Inferior parietal cortex (tissue), 1 donor: Measurements from ENCODE around the gene PHF21A.
A peak's percentile ranks its signal among the peaks of the same experiment; 100 is the strongest.
"Not testable (repeated sequence)": the region's sequence is repeated elsewhere in the genome, so short reads cannot be mapped to it uniquely, and the experiment has no call there.

Experiments used
- DNase-seq: peaks from one replicate; pipeline ENCODE4 v3.0.0-alpha.2; 2016; ENCODE audit errors: extremely low spot score

Gene PHF21A

GRCh38 chr11:46120346-46121300, 631 bp downstream of the PHF21A start:
- DNase-seq = no peak

GRCh38 chr11:46119352-46120216, 1.7 kb downstream of the PHF21A start:
- DNase-seq = no peak

- DNase-seq = no peak
Measured at GRCh38 chr11:46118702-46119351, 2.4 kb downstream of the PHF21A start.

- DNase-seq = no peak
Measured at GRCh38 chr11:46117842-46118241, 3.4 kb downstream of the PHF21A start.

GRCh38 chr11:46116712-46117037, 4.6 kb downstream of the PHF21A start:
- not testable (repeated sequence) for DNase-seq

- no peak for DNase-seq
Measured at GRCh38 chr11:46116007-46116711, 5.1 kb downstream of the PHF21A start.

GRCh38 chr11:46114961-46115360, 6.3 kb downstream of the PHF21A start:
- no peak for DNase-seq

GRCh38 chr11:46114378-46114777, 6.9 kb downstream of the PHF21A start:
- DNase-seq = no peak

- peak; percentile 75 for DNase-seq
Measured at GRCh38 chr11:46112961-46113607, 8.2 kb downstream of the PHF21A start.

GRCh38 chr11:46108751-46109150, 12.5 kb downstream of the PHF21A start:
- DNase-seq = no peak

GRCh38 chr11:46107780-46108179, 13.5 kb downstream of the PHF21A start:
- DNase-seq = no peak

GRCh38 chr11:46107408-46107718, 13.9 kb downstream of the PHF21A start:
- no peak for DNase-seq

- peak; percentile 70 for DNase-seq
Measured at GRCh38 chr11:46106530-46107407, 14.5 kb downstream of the PHF21A start.

GRCh38 chr11:46105926-46106325, 15.3 kb downstream of the PHF21A start:
- no peak for DNase-seq

GRCh38 chr11:46105134-46105628, 16.1 kb downstream of the PHF21A start:
- no peak for DNase-seq

GRCh38 chr11:46102843-46103242, 18.4 kb downstream of the PHF21A start:
- DNase-seq = no peak

- no peak for DNase-seq
Measured at GRCh38 chr11:46100670-46101069, 20.6 kb downstream of the PHF21A start.

GRCh38 chr11:46099963-46100316, 21.3 kb downstream of the PHF21A start:
- DNase-seq = no peak

- no peak for DNase-seq
Measured at GRCh38 chr11:46090375-46090774, 30.9 kb downstream of the PHF21A start.

GRCh38 chr11:46079662-46080061, 41.6 kb downstream of the PHF21A start:
- no peak for DNase-seq
